ENCODE results near the gene RXRB.

Gene RXRB

DNA sequence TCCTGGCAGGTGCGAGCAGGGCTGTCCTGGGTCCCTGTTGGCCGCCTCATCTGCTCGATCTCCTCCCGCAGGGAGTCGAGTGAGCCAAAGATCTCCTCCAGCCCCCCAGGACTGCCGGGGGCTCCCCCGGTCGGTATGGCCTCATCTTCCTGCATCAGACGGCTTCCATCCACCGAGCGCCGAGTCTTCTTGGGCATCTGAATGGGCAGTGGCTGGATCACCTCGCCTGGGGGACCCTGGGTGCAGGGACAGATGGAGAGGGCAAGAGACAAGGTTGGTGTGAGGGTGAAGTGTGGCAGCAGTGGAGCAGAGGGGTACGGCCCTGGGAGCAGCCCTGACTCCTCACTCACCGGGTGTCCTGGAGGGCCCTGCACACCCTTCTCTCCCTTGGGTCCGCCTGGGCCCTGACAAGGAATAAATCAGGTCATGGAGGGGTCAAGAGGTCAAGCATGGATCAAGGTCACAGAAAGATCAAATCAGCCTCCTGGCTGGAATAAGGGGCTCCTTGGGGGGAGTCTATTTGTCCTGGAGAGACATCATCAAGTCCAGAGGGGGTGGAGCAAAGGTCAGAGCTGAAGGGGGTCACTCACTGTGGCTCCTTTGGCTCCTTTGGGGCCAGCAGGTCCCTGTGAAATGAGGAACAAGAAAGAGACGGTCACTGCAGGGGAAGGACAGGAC lies 34.7 kb downstream of the RXRB start:
- H3K9me3 ChIP-seq (ENCODE audit: control insufficient read depth, low read length) = no peaks in the 10 kb centered on the region
- no peaks in the 10 kb centered on the region for H3K4me1 ChIP-seq
- H3K27me3 ChIP-seq (ENCODE audit: control insufficient read depth, insufficient read depth, low read length) = no peaks in the 10 kb centered on the region
- H3K4me2 ChIP-seq (ENCODE audit: low read length) = no peak overlapping the region
- H3K36me3 ChIP-seq (ENCODE audit: control insufficient read depth, insufficient read depth, low read length) = no peaks in the 10 kb centered on the region
- H3K79me2 ChIP-seq = no peaks in the 10 kb centered on the region
- no peak overlapping the region for H3K27ac ChIP-seq
- H3K9ac ChIP-seq = no peak overlapping the region
- no peak overlapping the region for H3K4me3 ChIP-seq (ENCODE audit: low read depth, low read length)
- TF ChIP-seq, protein P1, sequence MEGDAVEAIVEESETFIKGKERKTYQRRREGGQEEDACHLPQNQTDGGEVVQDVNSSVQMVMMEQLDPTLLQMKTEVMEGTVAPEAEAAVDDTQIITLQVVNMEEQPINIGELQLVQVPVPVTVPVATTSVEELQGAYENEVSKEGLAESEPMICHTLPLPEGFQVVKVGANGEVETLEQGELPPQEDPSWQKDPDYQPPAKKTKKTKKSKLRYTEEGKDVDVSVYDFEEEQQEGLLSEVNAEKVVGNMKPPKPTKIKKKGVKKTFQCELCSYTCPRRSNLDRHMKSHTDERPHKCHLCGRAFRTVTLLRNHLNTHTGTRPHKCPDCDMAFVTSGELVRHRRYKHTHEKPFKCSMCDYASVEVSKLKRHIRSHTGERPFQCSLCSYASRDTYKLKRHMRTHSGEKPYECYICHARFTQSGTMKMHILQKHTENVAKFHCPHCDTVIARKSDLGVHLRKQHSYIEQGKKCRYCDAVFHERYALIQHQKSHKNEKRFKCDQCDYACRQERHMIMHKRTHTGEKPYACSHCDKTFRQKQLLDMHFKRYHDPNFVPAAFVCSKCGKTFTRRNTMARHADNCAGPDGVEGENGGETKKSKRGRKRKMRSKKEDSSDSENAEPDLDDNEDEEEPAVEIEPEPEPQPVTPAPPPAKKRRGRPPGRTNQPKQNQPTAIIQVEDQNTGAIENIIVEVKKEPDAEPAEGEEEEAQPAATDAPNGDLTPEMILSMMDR (IDR thresholded peaks at IDR 0.05) = no peak
- no peak overlapping the region for H2AFZ ChIP-seq

DNA sequence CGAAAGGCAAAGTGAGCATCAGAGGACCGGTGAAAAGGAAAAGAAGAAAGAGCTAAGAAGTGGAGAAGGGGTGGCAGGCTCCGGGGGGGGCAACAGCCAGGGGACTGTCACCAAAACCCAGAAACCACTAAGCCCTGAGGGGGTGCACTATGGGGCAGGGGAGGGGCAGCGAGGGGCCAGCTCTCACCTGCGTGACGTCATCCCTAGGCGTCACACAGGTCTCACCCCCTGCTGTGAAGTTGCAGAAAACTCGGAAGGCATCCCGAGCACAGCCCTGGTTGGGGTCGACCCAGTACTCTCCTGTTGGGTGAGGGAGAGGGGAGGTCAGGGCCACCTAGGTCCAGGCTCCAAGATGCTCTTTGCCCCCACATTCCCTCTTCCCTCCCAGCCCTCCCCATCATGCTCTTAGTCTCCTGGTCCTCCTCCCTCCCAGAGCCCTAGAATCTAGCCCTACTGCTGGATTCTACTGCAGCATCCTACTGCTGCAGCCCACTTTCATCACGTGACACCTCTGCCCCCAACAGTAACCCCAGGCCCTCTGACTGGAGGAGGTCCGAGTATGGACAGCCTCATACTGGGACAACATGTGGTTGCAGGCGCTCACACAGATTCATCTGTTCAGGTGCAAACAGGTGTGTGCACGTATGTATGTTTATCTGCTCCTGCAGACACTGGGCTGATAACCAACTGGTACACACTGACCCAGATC lies 35.6 kb downstream of the RXRB start:
- no peaks in the 10 kb centered on the region for H3K79me2 ChIP-seq
- no peak overlapping the region for H3K4me2 ChIP-seq (ENCODE audit: low read length)
- H3K4me3 ChIP-seq (ENCODE audit: low read depth, low read length) = no peak overlapping the region
- H3K9ac ChIP-seq = no peak overlapping the region
- no peak overlapping the region for H3K27ac ChIP-seq
- TF ChIP-seq, protein P1 (IDR thresholded peaks at IDR 0.05) = no peak
- H3K36me3 ChIP-seq (ENCODE audit: control insufficient read depth, insufficient read depth, low read length) = no peaks in the 10 kb centered on the region
- no peaks in the 10 kb centered on the region for H3K4me1 ChIP-seq
- no peaks in the 10 kb centered on the region for H3K27me3 ChIP-seq (ENCODE audit: control insufficient read depth, insufficient read depth, low read length)
- no peak overlapping the region for H2AFZ ChIP-seq
- no peaks in the 10 kb centered on the region for H3K9me3 ChIP-seq (ENCODE audit: control insufficient read depth, low read length)

DNA sequence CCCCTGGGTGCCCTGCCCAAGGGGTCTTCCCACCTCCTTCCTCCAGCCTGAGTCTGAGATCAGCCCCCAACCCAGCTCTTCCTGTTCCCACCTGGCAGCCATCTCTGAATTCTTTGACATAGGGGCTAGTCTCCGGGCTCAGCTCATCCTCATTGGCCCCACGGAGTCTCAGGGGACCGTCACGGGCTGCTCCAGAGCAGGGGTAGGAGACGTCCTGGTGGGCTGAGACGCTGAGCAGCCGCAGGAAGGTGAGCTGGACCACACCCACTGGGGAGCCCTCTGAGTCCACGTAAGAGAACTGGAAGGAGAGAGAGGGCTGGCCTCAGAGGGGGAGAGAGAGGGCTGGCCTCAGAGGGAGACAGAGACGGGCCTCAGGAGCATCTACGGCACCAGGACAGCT lies 36.3 kb downstream of the RXRB start:
- Histone ChIP-seq H2AFZ (no peak overlapping the region), H3K4me2 (ENCODE audit: low read length) (no peak overlapping the region), H3K9ac (no peak overlapping the region), H3K4me3 (ENCODE audit: low read depth, low read length) (no peak overlapping the region), H3K27ac (no peak overlapping the region), H3K36me3 (ENCODE audit: control insufficient read depth, insufficient read depth, low read length) (no peaks in the 10 kb centered on the region), H3K27me3 (ENCODE audit: control insufficient read depth, insufficient read depth, low read length) (no peaks in the 10 kb centered on the region), H3K9me3 (ENCODE audit: control insufficient read depth, low read length) (no peaks in the 10 kb centered on the region), H3K4me1 (no peaks in the 10 kb centered on the region), H3K79me2 (no peaks in the 10 kb centered on the region)
- TF ChIP-seq, protein P1 (IDR thresholded peaks at IDR 0.05) = no peak

DNA sequence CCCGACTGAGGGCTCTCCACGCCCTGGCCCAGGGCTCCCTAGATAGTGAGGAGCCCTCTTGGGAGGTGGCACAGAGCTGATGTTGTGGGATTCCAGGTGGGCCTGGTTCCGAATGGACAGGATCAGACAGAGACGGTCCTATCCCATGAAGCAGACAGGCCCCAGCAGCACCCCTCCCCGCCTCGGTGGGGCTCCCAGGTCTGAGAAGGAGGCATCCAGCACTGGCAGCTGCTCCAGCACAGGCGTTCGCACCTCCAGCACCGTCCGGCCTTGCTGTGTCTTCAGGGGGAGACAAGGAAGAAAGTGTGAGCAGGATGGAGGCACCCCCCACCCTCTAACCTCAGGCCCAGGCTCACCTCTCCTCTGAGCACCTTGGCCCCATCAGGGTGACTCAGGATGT lies 36.9 kb downstream of the RXRB start:
- no peaks in the 10 kb centered on the region for H3K9me3 ChIP-seq (ENCODE audit: control insufficient read depth, low read length)
- TF ChIP-seq, protein P1 (IDR thresholded peaks at IDR 0.05) = no peak
- H3K9ac ChIP-seq = no peak overlapping the region
- H2AFZ ChIP-seq = no peak overlapping the region
- no peak overlapping the region for H3K4me2 ChIP-seq (ENCODE audit: low read length)
- H3K79me2 ChIP-seq = no peaks in the 10 kb centered on the region
- H3K4me3 ChIP-seq (ENCODE audit: low read depth, low read length) = no peak overlapping the region
- no peaks in the 10 kb centered on the region for H3K36me3 ChIP-seq (ENCODE audit: control insufficient read depth, insufficient read depth, low read length)
- peaks cover 2% of the 10 kb centered on the region for H3K4me1 ChIP-seq
- no peak overlapping the region for H3K27ac ChIP-seq
- no peaks in the 10 kb centered on the region for H3K27me3 ChIP-seq (ENCODE audit: control insufficient read depth, insufficient read depth, low read length)

Measured in parathyroid adenoma (tissue), 2 donors.